NB4 (cell line): ENCODE measurements around the gene KRT13.

Experiments used
- DNase-seq: peaks from one replicate; pipeline ENCODE4 v3.0.0; 2010; ENCODE audit warnings: low read depth
- H3K4me3 ChIP-seq: one replicate; pipeline ENCODE4 v1.5.1; 2011; ENCODE audit warnings: mild to moderate bottlenecking, low read depth, low read length, moderate library complexity
- MYC ChIP-seq: IDR thresholded peaks from 2 replicates; pipeline ENCODE4 v1.6.1; 2011; ENCODE audit warnings: low read depth, low read length
- POLR2A ChIP-seq: IDR thresholded peaks from 2 replicates; pipeline ENCODE4 v1.6.1; 2011; ENCODE audit warnings: mild to moderate bottlenecking; ENCODE audit not compliant: insufficient read length; ENCODE audit errors: extremely low read depth
- TF ChIP-seq, protein P1 (sequence below): IDR thresholded peaks from 2 replicates; pipeline ENCODE4 v1.6.1; 2011; ENCODE audit warnings: low read depth, low read length
- TF ChIP-seq, protein P2 (sequence below): IDR thresholded peaks from one replicate; pipeline ENCODE4 v1.5.1; 2012; ENCODE audit warnings: low read depth, low read length

KRT13 gene

GRCh38 chr17:41464173-41464572 lies 41.2 kb downstream of the KRT13 start:
- no peak for TF ChIP-seq POLR2A
- TF ChIP-seq MYC = no peak
- TF ChIP-seq, protein P1, sequence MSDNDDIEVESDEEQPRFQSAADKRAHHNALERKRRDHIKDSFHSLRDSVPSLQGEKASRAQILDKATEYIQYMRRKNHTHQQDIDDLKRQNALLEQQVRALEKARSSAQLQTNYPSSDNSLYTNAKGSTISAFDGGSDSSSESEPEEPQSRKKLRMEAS = no peak
- TF ChIP-seq, protein P2, sequence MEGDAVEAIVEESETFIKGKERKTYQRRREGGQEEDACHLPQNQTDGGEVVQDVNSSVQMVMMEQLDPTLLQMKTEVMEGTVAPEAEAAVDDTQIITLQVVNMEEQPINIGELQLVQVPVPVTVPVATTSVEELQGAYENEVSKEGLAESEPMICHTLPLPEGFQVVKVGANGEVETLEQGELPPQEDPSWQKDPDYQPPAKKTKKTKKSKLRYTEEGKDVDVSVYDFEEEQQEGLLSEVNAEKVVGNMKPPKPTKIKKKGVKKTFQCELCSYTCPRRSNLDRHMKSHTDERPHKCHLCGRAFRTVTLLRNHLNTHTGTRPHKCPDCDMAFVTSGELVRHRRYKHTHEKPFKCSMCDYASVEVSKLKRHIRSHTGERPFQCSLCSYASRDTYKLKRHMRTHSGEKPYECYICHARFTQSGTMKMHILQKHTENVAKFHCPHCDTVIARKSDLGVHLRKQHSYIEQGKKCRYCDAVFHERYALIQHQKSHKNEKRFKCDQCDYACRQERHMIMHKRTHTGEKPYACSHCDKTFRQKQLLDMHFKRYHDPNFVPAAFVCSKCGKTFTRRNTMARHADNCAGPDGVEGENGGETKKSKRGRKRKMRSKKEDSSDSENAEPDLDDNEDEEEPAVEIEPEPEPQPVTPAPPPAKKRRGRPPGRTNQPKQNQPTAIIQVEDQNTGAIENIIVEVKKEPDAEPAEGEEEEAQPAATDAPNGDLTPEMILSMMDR = no peak
- no peak overlapping the region for H3K4me3 ChIP-seq

DNA sequence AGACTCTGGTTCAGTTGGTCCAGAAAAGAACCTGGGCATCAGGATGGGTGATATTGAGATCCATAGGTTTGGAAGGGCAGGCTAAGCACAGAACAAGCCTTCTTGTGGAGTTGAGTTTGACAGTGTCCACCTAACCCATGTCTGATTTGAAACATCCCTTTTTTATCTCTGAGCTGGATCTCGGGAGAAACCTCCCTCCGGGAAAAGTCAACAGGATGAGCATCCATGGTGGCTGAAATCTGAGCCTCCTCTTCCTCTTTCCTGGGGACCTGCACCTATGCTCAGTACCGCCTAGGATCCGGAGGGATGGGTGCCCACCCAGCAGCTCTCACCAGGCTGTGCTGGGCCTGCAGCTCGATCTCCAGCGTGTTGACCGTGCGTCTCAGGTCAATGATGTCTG lies 41.7 kb downstream of the KRT13 start:
- no peak overlapping the region for H3K4me3 ChIP-seq
- TF ChIP-seq, protein P2 = no peak
- no peak for TF ChIP-seq MYC
- TF ChIP-seq, protein P1 = no peak
- TF ChIP-seq POLR2A = no peak
- DNase-seq = no peak

More at GRCh38 chr17:41464173-41464572, 41.2 kb downstream of the KRT13 start:
- DNase-seq = no peak

GRCh38 chr17:41462705-41463104 lies 42.7 kb downstream of the KRT13 start:
- no peak for DNase-seq
- no peak overlapping the region for H3K4me3 ChIP-seq
- TF ChIP-seq, protein P2 = no peak
- TF ChIP-seq, protein P1 = no peak
- TF ChIP-seq MYC (no peak), POLR2A (no peak)

DNA sequence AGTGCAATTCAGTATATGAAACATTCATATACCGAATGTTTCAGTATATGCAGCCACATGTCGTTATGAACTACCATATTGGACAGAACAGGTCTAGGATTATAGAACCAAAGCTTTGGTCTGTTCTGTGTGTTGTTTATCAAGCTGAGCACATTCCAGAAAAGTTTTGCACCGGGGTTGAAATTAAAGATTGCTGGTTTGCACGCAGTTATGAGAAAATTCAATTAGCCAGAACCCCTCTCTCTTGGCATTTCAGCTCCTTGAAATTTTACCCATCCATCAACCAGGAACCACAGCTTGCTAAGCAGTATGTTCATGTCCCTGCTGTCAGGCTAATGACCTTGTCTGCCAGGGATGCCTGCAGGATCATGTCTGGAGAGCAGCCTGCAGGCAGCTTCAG lies 47.7 kb downstream of the KRT13 start:
- DNase-seq = no peak
- H3K4me3 ChIP-seq = no peak overlapping the region
- TF ChIP-seq, protein P1 = no peak
- TF ChIP-seq, protein P2 = no peak

DNA sequence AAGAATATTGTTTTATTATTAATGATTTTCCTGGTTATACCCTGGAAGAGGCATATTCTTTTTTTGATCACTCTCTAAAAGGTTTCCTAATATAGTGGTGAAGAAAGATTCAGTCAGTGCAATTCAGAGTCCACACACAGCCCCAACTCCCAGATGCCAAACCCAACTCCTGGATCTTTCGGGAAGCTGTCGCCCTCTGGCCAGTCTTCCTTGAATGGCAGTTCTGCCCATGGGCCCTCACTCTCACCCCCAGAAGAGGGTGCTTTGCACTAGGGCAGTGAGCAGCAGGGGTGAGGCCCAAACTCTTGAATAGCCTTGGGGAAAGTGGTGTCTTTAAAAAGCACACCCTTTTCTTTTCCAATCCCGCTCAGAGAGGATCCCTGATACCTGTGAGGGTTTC lies 49.2 kb downstream of the KRT13 start:
- no peak overlapping the region for H3K4me3 ChIP-seq
- no peak for DNase-seq
- TF ChIP-seq, protein P1 = no peak
- no peak for TF ChIP-seq POLR2A
- no peak for TF ChIP-seq MYC
- TF ChIP-seq, protein P2 = no peak

DNA sequence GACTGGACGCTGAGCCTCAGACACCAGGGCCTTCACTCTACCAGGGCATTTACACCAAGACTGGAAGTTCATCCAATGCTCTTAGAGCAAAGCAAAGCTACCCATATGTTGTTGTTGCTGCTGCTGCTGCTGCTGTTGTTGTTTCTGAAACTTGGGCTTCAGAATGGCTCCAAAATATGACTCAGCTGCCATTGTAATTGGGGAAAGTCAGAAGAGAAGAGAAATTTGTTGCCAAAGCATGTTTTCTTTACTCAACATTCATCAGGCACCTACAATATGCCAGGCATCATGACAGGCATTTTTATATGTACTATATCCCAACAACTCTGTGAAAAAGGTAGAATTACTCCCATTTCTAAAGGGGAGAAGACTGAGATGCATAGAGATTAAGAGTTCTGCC lies 50.2 kb downstream of the KRT13 start:
- no peak for TF ChIP-seq MYC
- TF ChIP-seq, protein P2 = no peak
- no peak for TF ChIP-seq POLR2A
- TF ChIP-seq, protein P1 = no peak
- no peak for DNase-seq

More for the DNA sequence above, 50.2 kb downstream of the KRT13 start:
- H3K4me3 ChIP-seq = no peak overlapping the region
